Measurements from ENCODE around the gene IFT81. TPM values are rescaled to one million over a fixed set of nuclear protein-coding genes. Genes with fewer than 3 reads are reported as not detected.

Gene IFT81
- total and polyA plus RNA-seq, 2 of the 13 experiments (the other 11 are each of a cell fraction or from before 2014, with no cell fraction given) = 4.2 to 13.0 TPM

- BruUV-seq (replicated peaks) = no TSS peak
- no peaks in the 10 kb centered on the region for H3K79me2 ChIP-seq (ENCODE audit: insufficient read depth, low read length)
- H3K9ac ChIP-seq (ENCODE audit: insufficient read depth, low read depth, low read length) = no peak overlapping the region
- no peaks in the 10 kb centered on the region for H3K4me1 ChIP-seq (ENCODE audit: insufficient read depth, low read length)
- no peak overlapping the region for H2AFZ ChIP-seq (ENCODE audit: low read length)
- FAIRE-seq = no peak
- no peak overlapping the region for H3K27ac ChIP-seq (ENCODE audit: extremely low read length, insufficient read depth, low read length)
- ChIA-PET CTCF (ENCODE audit: low intra/inter-chr PET ratio, low total read pairs) (no interaction called here), POLR2A (no interaction called here)
- H4K20me1 ChIP-seq (ENCODE audit: insufficient read depth, low read length) = no peaks in the 10 kb centered on the region
- peaks cover 6% of the 10 kb centered on the region in 2 experiments; a peak in 3 of 5 replicates for H3K36me3 ChIP-seq (replicated peaks in 1 of 2; ENCODE audit: control insufficient read depth in 1 of 2, insufficient read depth in 2 of 2, low read length in 2 of 2)
- intact Hi-C loops (cut with micrococcal nuclease; ENCODE audit: unreplicated experiment) = no loop called here
- H3K4me2 ChIP-seq (ENCODE audit: low read depth, low read length) = no peak overlapping the region
- in situ Hi-C loops (cut with HindIII; ENCODE audit: extremely low pct_ligation_motif_present, low pct_unique_long_range_greater_than_20kb) = no loop called here
- 95% methylated on average over 1 of the region's 1 CpG for WGBS (ENCODE audit: low lambda C conversion rate)
- peaks cover 5% of the 10 kb centered on the region; the same call in 1 of the 2 replicates for H3K9me3 ChIP-seq (ENCODE audit: low read length)
- DNase-seq (ENCODE audit: low spot score) = no peak
- ATAC-seq = no peak
- no peak overlapping the region for H3K4me3 ChIP-seq (replicated peaks in 1 of 3; ENCODE audit: insufficient read depth in 1 of 3, low read depth in 2 of 3, low read length in 3 of 3)
- H3K27me3 ChIP-seq (ENCODE audit: control insufficient read depth in 1 of 2, insufficient read depth in 2 of 2, low read length in 2 of 2) = no peaks in the 10 kb centered on the region
- no peak for TF ChIP-seq ZNF329 (CRISPR knock-in tag; IDR thresholded peaks at IDR 0.05; ENCODE audit: low read depth)
- TF ChIP-seq E2F1 (CRISPR knock-in tag; IDR thresholded peaks at IDR 0.05) = no peak
- TF ChIP-seq ARNT (IDR thresholded peaks at IDR 0.05) = no peak
- no peak for TF ChIP-seq ZFY (CRISPR knock-in tag; IDR thresholded peaks at IDR 0.05)
- no peak for TF ChIP-seq NR1H2 (CRISPR knock-in tag; IDR thresholded peaks at IDR 0.05; ENCODE audit: borderline replicate concordance, low read depth)
- no peak for TF ChIP-seq SMC3 (IDR thresholded peaks at IDR 0.05; ENCODE audit: low read length)
- TF ChIP-seq, protein P1, sequence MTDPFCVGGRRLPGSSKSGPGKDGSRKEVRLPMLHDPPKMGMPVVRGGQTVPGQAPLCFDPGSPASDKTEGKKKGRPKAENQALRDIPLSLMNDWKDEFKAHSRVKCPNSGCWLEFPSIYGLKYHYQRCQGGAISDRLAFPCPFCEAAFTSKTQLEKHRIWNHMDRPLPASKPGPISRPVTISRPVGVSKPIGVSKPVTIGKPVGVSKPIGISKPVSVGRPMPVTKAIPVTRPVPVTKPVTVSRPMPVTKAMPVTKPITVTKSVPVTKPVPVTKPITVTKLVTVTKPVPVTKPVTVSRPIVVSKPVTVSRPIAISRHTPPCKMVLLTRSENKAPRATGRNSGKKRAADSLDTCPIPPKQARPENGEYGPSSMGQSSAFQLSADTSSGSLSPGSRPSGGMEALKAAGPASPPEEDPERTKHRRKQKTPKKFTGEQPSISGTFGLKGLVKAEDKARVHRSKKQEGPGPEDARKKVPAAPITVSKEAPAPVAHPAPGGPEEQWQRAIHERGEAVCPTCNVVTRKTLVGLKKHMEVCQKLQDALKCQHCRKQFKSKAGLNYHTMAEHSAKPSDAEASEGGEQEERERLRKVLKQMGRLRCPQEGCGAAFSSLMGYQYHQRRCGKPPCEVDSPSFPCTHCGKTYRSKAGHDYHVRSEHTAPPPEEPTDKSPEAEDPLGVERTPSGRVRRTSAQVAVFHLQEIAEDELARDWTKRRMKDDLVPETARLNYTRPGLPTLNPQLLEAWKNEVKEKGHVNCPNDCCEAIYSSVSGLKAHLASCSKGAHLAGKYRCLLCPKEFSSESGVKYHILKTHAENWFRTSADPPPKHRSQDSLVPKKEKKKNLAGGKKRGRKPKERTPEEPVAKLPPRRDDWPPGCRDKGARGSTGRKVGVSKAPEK (CRISPR knock-in tag; IDR thresholded peaks at IDR 0.05; ENCODE audit: borderline replicate concordance) = no peak
- no peak for TF ChIP-seq RAD51 (IDR thresholded peaks at IDR 0.05; ENCODE audit: borderline replicate concordance)
- no peak for TF ChIP-seq IKZF1 (IDR thresholded peaks at IDR 0.05)
- no peak for TF ChIP-seq GABPA (IDR thresholded peaks at IDR 0.05; ENCODE audit: low read depth, low read length)
- TF ChIP-seq GABPA (CRISPR knock-in tag; IDR thresholded peaks at IDR 0.05; ENCODE audit: low read depth) = no peak
Measured at GRCh38 chr12:110182281-110182680, 58.1 kb downstream of the IFT81 start.

Measured in HepG2 (cell line).